GM23338 (cell line): ENCODE results near the gene PSTK. TPM values are rescaled to one million over a fixed set of nuclear protein-coding genes. Genes with fewer than 3 reads are reported as not detected.

ENCODE experiments used
- ATAC-seq: fragments of 200-7000 bp; cut with Tn5 transposase; 3 replicates; pipeline ENCODE4 v1.9.1; 2020
- DNase-seq: peaks from one replicate; pipeline ENCODE4 v3.0.0-alpha.2; 2015; ENCODE audit warnings: low spot score
- H2AFZ ChIP-seq: fragments of 200-600 bp; sonication (generic); 2 replicates; pipeline ENCODE4 v1.8.0; 2016; ENCODE audit warnings: antibody characterized with exemption, mild to moderate bottlenecking, moderate library complexity
- H3F3A ChIP-seq: fragments of 200-600 bp; sonication (generic); replicated peaks from 2 replicates; pipeline ENCODE4 v1.8.0; 2017; ENCODE audit warnings: antibody characterized with exemption, mixed run types, low read depth
- H3K27ac ChIP-seq: fragments of 200-600 bp; sonication (generic); 2 replicates; pipeline ENCODE4 v1.6.1; 2016; ENCODE audit warnings: low read depth
- H3K27me3 ChIP-seq: fragments of 200-600 bp; sonication (generic); 2 replicates; pipeline ENCODE4 v1.8.0; 2016; ENCODE audit warnings: mild to moderate bottlenecking, mixed run types, moderate library complexity; ENCODE audit not compliant: insufficient read depth
- H3K36me3 ChIP-seq: fragments of 200-600 bp; sonication (generic); 2 replicates; pipeline ENCODE4 v1.8.0; 2016; ENCODE audit warnings: mild to moderate bottlenecking; ENCODE audit not compliant: insufficient read depth
- H3K4me1 ChIP-seq: fragments of 200-600 bp; sonication (generic); 2 replicates; pipeline ENCODE4 v1.8.0; 2016; ENCODE audit warnings: mild to moderate bottlenecking, moderate library complexity; ENCODE audit not compliant: insufficient read depth
- H3K4me2 ChIP-seq: fragments of 200-600 bp; sonication (generic); 2 replicates; pipeline ENCODE4 v1.7.1; 2017; ENCODE audit warnings: mixed run types
- H3K4me3 ChIP-seq: fragments of 200-600 bp; sonication (generic); 2 replicates; pipeline ENCODE4 v1.6.1; 2016; ENCODE audit warnings: mixed run types
- H3K79me2 ChIP-seq: fragments of 200-600 bp; sonication (generic); replicated peaks from 2 replicates; pipeline ENCODE4 v1.8.0; 2017; ENCODE audit warnings: mild to moderate bottlenecking; ENCODE audit not compliant: insufficient read depth
- H3K9me2 ChIP-seq: fragments of 200-600 bp; sonication (generic); 2 replicates; pipeline ENCODE4 v1.8.0; 2017; ENCODE audit not compliant: insufficient read depth
- H4K20me1 ChIP-seq: fragments of 200-600 bp; sonication (generic); replicated peaks from 2 replicates; pipeline ENCODE4 v1.8.0; 2017; ENCODE audit warnings: mild to moderate bottlenecking; ENCODE audit not compliant: insufficient read depth
- H3K27ac Mint-ChIP-seq: 2 replicates; pipeline ENCODE4 v1.8.0; 2020; ENCODE audit warnings: inconsistent platforms, mild to moderate bottlenecking, moderate library complexity, mixed read lengths
- H3K27me3 Mint-ChIP-seq: 3 replicates; pipeline ENCODE4 v1.8.0; 2022; ENCODE audit warnings: low read depth, mild to moderate bottlenecking, moderate library complexity, mixed read lengths, inconsistent platforms; ENCODE audit not compliant: insufficient read depth, poor library complexity
- H3K36me3 Mint-ChIP-seq: 3 replicates; pipeline ENCODE4 v1.8.0; 2021; ENCODE audit warnings: low read depth, mild to moderate bottlenecking, inconsistent platforms, moderate library complexity, mixed read lengths
- H3K4me1 Mint-ChIP-seq: 3 replicates; pipeline ENCODE4 v1.8.0; 2020; ENCODE audit warnings: mild to moderate bottlenecking, inconsistent platforms, mixed read lengths
- H3K4me3 Mint-ChIP-seq: 3 replicates; pipeline ENCODE4 v1.8.0; 2021; ENCODE audit warnings: moderate library complexity, mild to moderate bottlenecking, inconsistent platforms, mixed read lengths
- H3K9me3 Mint-ChIP-seq: 3 replicates; pipeline ENCODE4 v1.8.0; 2020; ENCODE audit warnings: moderate library complexity, mild to moderate bottlenecking, inconsistent platforms, mixed read lengths
- EZH2phosphoT487 ChIP-seq: fragments of 200-600 bp; sonication (generic); IDR thresholded peaks from one replicate; pipeline ENCODE4 v1.8.1; 2018; ENCODE audit warnings: antibody characterized with exemption; ENCODE audit not compliant: unreplicated experiment
- JUNB ChIP-seq: IDR thresholded peaks from one replicate; pipeline ENCODE4 v1.6.1; 2016; ENCODE audit warnings: antibody characterized with exemption; ENCODE audit not compliant: unreplicated experiment
- ZNF114 ChIP-seq: fragments of 250-450 bp; sonication (Bioruptor Pico); IDR thresholded peaks from 2 replicates; pipeline ENCODE4 v1.5.0; 2020; ENCODE audit warnings: mild to moderate bottlenecking, moderate library complexity
- ZNF331 ChIP-seq: fragments of 250-450 bp; sonication (Bioruptor Pico); IDR thresholded peaks from 2 replicates; pipeline ENCODE4 v1.5.0; 2020; ENCODE audit warnings: low read depth, mild to moderate bottlenecking, moderate library complexity
- polyA plus RNA-seq: library from polyadenylated mRNA; unstranded; fragments of >200 nt; fragmentation: Nextera tagmentation; extraction: Ambion mirVana; gene quantifications from 2 replicates; pipeline ENCODE4 v1.2.1, GENCODE V29; 2016
- total RNA-seq: library from RNA; depleted of rRNA; stranded (reverse); fragments of >200 nt; shearing (Covaris generic); gene quantifications from 2 replicates; pipeline ENCODE4 v1.2.3, GENCODE V29; 2014
- TF ChIP-seq, protein P1 (sequence below): fragments of 250-450 bp; sonication (Bioruptor Pico); IDR thresholded peaks from 2 replicates; pipeline ENCODE4 v1.5.0; 2020; ENCODE audit warnings: mild to moderate bottlenecking, moderate library complexity

The PSTK gene
- total and polyA plus RNA-seq, 2 experiments from 2014 or later = 2.3 to 9.3 TPM

DNA sequence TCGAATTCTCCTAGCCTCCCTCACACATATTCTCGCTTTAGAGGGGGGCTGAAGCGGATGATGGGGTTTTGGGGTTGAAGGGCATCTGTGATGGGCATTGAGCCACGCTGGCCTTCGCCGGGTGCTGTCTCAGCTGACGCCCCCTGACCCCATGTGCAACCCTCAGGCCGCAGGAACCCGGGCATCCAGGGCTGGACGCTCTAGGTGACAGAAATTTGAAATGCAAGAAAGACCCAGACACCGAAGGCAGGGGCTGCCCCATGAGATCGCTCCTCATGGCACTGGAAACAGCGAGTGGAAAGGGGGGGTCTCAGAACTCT is 25.5 kb upstream of the PSTK start:
- H3K27me3 ChIP-seq = peaks cover 30% of the 10 kb centered on the region
- DNase-seq = no peak
- H3F3A ChIP-seq = 0 out of 2 replicates have a peak, but pooled peaks cover 2% of the 10 kb centered on the region
- no peaks in the 10 kb centered on the region; the same call in 1 of the 2 replicates for H3K36me3 ChIP-seq
- no peak for TF ChIP-seq ZNF331
- TF ChIP-seq, protein P1, sequence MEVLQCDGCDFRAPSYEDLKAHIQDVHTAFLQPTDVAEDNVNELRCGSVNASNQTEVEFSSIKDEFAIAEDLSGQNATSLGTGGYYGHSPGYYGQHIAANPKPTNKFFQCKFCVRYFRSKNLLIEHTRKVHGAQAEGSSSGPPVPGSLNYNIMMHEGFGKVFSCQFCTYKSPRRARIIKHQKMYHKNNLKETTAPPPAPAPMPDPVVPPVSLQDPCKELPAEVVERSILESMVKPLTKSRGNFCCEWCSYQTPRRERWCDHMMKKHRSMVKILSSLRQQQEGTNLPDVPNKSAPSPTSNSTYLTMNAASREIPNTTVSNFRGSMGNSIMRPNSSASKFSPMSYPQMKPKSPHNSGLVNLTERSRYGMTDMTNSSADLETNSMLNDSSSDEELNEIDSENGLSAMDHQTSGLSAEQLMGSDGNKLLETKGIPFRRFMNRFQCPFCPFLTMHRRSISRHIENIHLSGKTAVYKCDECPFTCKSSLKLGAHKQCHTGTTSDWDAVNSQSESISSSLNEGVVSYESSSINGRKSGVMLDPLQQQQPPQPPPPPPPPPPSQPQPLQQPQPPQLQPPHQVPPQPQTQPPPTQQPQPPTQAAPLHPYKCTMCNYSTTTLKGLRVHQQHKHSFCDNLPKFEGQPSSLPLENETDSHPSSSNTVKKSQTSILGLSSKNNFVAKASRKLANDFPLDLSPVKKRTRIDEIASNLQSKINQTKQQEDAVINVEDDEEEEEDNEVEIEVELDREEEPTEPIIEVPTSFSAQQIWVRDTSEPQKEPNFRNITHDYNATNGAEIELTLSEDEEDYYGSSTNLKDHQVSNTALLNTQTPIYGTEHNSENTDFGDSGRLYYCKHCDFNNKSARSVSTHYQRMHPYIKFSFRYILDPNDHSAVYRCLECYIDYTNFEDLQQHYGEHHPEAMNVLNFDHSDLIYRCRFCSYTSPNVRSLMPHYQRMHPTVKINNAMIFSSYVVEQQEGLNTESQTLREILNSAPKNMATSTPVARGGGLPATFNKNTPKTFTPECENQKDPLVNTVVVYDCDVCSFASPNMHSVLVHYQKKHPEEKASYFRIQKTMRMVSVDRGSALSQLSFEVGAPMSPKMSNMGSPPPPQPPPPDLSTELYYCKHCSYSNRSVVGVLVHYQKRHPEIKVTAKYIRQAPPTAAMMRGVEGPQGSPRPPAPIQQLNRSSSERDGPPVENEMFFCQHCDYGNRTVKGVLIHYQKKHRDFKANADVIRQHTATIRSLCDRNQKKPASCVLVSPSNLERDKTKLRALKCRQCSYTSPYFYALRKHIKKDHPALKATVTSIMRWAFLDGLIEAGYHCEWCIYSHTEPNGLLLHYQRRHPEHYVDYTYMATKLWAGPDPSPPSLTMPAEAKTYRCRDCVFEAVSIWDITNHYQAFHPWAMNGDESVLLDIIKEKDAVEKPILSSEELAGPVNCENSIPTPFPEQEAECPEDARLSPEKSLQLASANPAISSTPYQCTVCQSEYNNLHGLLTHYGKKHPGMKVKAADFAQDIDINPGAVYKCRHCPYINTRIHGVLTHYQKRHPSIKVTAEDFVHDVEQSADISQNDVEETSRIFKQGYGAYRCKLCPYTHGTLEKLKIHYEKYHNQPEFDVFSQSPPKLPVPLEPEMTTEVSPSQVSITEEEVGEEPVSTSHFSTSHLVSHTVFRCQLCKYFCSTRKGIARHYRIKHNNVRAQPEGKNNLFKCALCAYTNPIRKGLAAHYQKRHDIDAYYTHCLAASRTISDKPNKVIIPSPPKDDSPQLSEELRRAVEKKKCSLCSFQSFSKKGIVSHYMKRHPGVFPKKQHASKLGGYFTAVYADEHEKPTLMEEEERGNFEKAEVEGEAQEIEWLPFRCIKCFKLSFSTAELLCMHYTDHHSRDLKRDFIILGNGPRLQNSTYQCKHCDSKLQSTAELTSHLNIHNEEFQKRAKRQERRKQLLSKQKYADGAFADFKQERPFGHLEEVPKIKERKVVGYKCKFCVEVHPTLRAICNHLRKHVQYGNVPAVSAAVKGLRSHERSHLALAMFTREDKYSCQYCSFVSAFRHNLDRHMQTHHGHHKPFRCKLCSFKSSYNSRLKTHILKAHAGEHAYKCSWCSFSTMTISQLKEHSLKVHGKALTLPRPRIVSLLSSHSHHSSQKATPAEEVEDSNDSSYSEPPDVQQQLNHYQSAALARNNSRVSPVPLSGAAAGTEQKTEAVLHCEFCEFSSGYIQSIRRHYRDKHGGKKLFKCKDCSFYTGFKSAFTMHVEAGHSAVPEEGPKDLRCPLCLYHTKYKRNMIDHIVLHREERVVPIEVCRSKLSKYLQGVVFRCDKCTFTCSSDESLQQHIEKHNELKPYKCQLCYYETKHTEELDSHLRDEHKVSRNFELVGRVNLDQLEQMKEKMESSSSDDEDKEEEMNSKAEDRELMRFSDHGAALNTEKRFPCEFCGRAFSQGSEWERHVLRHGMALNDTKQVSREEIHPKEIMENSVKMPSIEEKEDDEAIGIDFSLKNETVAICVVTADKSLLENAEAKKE (CRISPR knock-in tag) = no peak
- no peak overlapping the region for H3K27ac Mint-ChIP-seq
- peaks cover 9% of the 10 kb centered on the region for H3K4me1 Mint-ChIP-seq
- H3K9me3 Mint-ChIP-seq = peaks cover 18% of the 10 kb centered on the region; the same call in 2 of the 3 replicates
- peaks cover 12% of the 10 kb centered on the region for H3K9me2 ChIP-seq
- peak overlapping the region; percentile 55; the same call in 1 of the 2 replicates for H3K4me2 ChIP-seq
- peak overlapping the region; percentile 99 for H2AFZ ChIP-seq
- H3K79me2 ChIP-seq = no peaks in the 10 kb centered on the region; the same call in 1 of the 2 replicates
- H3K27me3 Mint-ChIP-seq = peaks cover 34% of the 10 kb centered on the region
- ATAC-seq = no peak
- peaks cover 2% of the 10 kb centered on the region; the same call in 1 of the 2 replicates for H4K20me1 ChIP-seq
- no peak overlapping the region for H3K27ac ChIP-seq
- H3K4me3 ChIP-seq = peak overlapping the region; percentile 86; the same call in 1 of the 2 replicates
- H3K4me1 ChIP-seq = peaks cover 4% of the 10 kb centered on the region; the same call in 1 of the 2 replicates
- H3K36me3 Mint-ChIP-seq = peaks cover 7% of the 10 kb centered on the region
- H3K4me3 Mint-ChIP-seq = peak overlapping the region; percentile 76

DNA sequence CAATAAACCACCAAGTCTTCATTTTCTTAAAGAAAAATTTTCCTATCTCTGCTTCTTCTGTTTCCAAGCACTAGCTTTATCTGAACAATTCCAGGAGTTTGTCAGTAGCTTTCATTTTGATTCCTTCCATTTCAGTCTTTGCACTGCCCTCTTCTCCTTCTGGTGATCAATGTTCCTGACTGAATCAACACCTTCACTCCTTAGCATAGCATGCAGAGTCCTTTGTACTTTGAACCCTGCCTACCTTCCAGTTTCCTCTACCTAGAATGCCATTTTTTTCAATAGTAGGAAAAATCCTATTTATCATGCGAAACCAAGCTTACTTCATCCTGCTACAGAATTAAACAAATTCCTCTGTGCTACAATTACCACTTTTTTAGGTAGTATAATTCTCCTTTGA is 24.3 kb upstream of the PSTK start:
- H3K36me3 ChIP-seq = no peaks in the 10 kb centered on the region; the same call in 1 of the 2 replicates
- no peak for DNase-seq
- H3K4me2 ChIP-seq = no peak overlapping the region
- H3K4me3 ChIP-seq = no peak overlapping the region
- H3K79me2 ChIP-seq = no peaks in the 10 kb centered on the region; the same call in 1 of the 2 replicates
- H3K27me3 Mint-ChIP-seq = peaks cover 37% of the 10 kb centered on the region
- H3K4me1 ChIP-seq = peaks cover 4% of the 10 kb centered on the region; the same call in 1 of the 2 replicates
- peaks cover 12% of the 10 kb centered on the region for H3K9me2 ChIP-seq
- peaks cover 7% of the 10 kb centered on the region for H3K36me3 Mint-ChIP-seq
- no peak overlapping the region for H3K4me3 Mint-ChIP-seq
- H3K27me3 ChIP-seq = peaks cover 30% of the 10 kb centered on the region
- H2AFZ ChIP-seq = no peak overlapping the region
- no peak for TF ChIP-seq ZNF114
- TF ChIP-seq JUNB = no peak
- no peak for TF ChIP-seq EZH2phosphoT487
- H3K9me3 Mint-ChIP-seq = peaks cover 18% of the 10 kb centered on the region; the same call in 2 of the 3 replicates
- ATAC-seq = no peak
- H3F3A ChIP-seq = 0 out of 2 replicates have a peak, but pooled peaks cover 2% of the 10 kb centered on the region
- H3K4me1 Mint-ChIP-seq = peaks cover 9% of the 10 kb centered on the region
- no peak overlapping the region for H3K27ac Mint-ChIP-seq
- no peaks in the 10 kb centered on the region; the same call in 1 of the 2 replicates for H4K20me1 ChIP-seq
- no peak overlapping the region for H3K27ac ChIP-seq
